K562 (cell line): Measurements from ENCODE around the gene EVI5L. TPM values are rescaled to one million over a fixed set of nuclear protein-coding genes. Genes with fewer than 3 reads are reported as not detected.

ENCODE experiments used
- BCOR ChIP-seq: fragments of 450-650 bp; IDR thresholded peaks from 2 replicates; pipeline ENCODE4 v1.6.1; 2016
- CBX3 ChIP-seq, 2 experiments: IDR thresholded peaks; 1 replicate in 1 of 2; 2 replicates in 1 of 2; pipeline ENCODE4 v1.6.1; 2012; ENCODE audit warnings: inconsistent platforms in 2 of 2, low read length in 2 of 2, borderline replicate concordance in 1 of 2, control low read depth in 1 of 2
- DPF2 ChIP-seq: fragments of 450-650 bp; IDR thresholded peaks from 2 replicates; pipeline ENCODE4 v1.6.1; 2016
- GTF2F1 ChIP-seq: IDR thresholded peaks from 2 replicates; pipeline ENCODE4 v1.6.1; 2011; ENCODE audit warnings: low read depth, low read length, improper control_type of control experiment
- HDAC1 ChIP-seq, 2 experiments: fragments of 450-650 bp; IDR thresholded peaks; 2 replicates each; pipeline ENCODE4 v1.6.1; 2016 to 2017; ENCODE audit warnings: inconsistent platforms in 1 of 2, mild to moderate bottlenecking in 1 of 2, moderate library complexity in 1 of 2
- KAT8 ChIP-seq: fragments of 450-650 bp; IDR thresholded peaks from 2 replicates; pipeline ENCODE4 v1.6.1; 2016; ENCODE audit warnings: low read depth, mild to moderate bottlenecking
- MEF2A ChIP-seq: IDR thresholded peaks from 2 replicates; pipeline ENCODE4 v1.6.1; 2011; ENCODE audit warnings: low read depth, mild to moderate bottlenecking, low read length, moderate library complexity; ENCODE audit not compliant: control insufficient read depth
- POLR2G ChIP-seq: fragments of 200-400 bp; formaldehyde crosslinking; IDR thresholded peaks from 2 replicates; pipeline ENCODE4 v1.6.1; 2017; ENCODE audit warnings: low read depth, mild to moderate bottlenecking, antibody characterized with exemption, low read length, moderate library complexity
- POLR3G ChIP-seq: IDR thresholded peaks from 2 replicates; pipeline ENCODE4 v1.6.1; 2011; ENCODE audit not compliant: insufficient read length, insufficient replicate concordance; ENCODE audit errors: extremely low read depth
- PRPF4 ChIP-seq: fragments of 200-400 bp; formaldehyde crosslinking; IDR thresholded peaks from one replicate; pipeline ENCODE4 v1.6.1; 2017; ENCODE audit warnings: low read length, low read depth, mild to moderate bottlenecking; ENCODE audit not compliant: insufficient read depth, poor library complexity, severe bottlenecking
- RB1 ChIP-seq: fragments of 450-650 bp; IDR thresholded peaks from 2 replicates; pipeline ENCODE4 v1.6.1; 2017; ENCODE audit warnings: low read depth, mild to moderate bottlenecking
- RBM17 ChIP-seq: fragments of 200-400 bp; formaldehyde crosslinking; IDR thresholded peaks from 2 replicates; pipeline ENCODE4 v1.6.1; 2017; ENCODE audit warnings: low read depth, mild to moderate bottlenecking, low read length, borderline replicate concordance
- TCF7L2 ChIP-seq: fragments of 150-350 bp; IDR thresholded peaks from 2 replicates; pipeline ENCODE4 v1.6.1; 2016; ENCODE audit warnings: low read depth, mild to moderate bottlenecking, low read length, moderate library complexity
- THAP12 ChIP-seq: fragments of 250-450 bp; sonication (Bioruptor Pico); IDR thresholded peaks from 2 replicates; pipeline ENCODE4 v1.9.0; 2021; ENCODE audit warnings: mild to moderate bottlenecking, inconsistent platforms
- TRIM28 ChIP-seq: fragments of 450-650 bp; IDR thresholded peaks from 2 replicates; pipeline ENCODE4 v1.6.1; 2017
- ZKSCAN1 ChIP-seq: fragments of 150-350 bp; IDR thresholded peaks from 2 replicates; pipeline ENCODE4 v1.6.1; 2016; ENCODE audit warnings: low read depth, low read length
- ZNF436 ChIP-seq: fragments of 250-450, 450-650 bp; sonication (Bioruptor Pico); formaldehyde crosslinking; IDR thresholded peaks from 2 replicates; pipeline ENCODE4 v1.7.0; 2020; ENCODE audit warnings: mild to moderate bottlenecking
- ZNF76 ChIP-seq: fragments of 250-450 bp; sonication (Bioruptor Pico); IDR thresholded peaks from 2 replicates; pipeline ENCODE4 v1.4.0; 2020; ENCODE audit warnings: mild to moderate bottlenecking, moderate library complexity, borderline replicate concordance
- ZNF785 ChIP-seq: fragments of 250-450 bp; sonication (Bioruptor Pico); IDR thresholded peaks from 2 replicates; pipeline ENCODE4 v1.4.0; 2020; ENCODE audit warnings: mild to moderate bottlenecking
- polyA plus RNA-seq, 8 experiments: library from polyadenylated mRNA; depleted of rRNA in 4 of 8; stranded (reverse) in 5 of 8; unstranded in 3 of 8; fragments of >200 nt; fragmentation: Nextera tagmentation in 2 of 8; fragmentation: Illumina TruSeq in 1 of 8; extraction: Ambion mirVana in 2 of 8; extraction: Trizol in 1 of 8; gene quantifications; 2 replicates each; pipeline versions ENCODE4 v1.2.1 to v1.2.3, GENCODE V29; 2011 to 2014; ENCODE audit warnings: inconsistent platforms in 1 of 8, missing spikeins in 1 of 8
- total RNA-seq, 7 experiments: library from RNA; depleted of rRNA in 6 of 7; stranded (reverse); fragments of >200 nt in 6 of 7; fragmentation: Illumina TruSeq in 2 of 7; extraction: Trizol in 2 of 7; gene quantifications; 2 replicates each; pipeline versions ENCODE4 v1.2.1 to v1.2.3, GENCODE V29; 2011 to 2021; ENCODE audit warnings: low replicate concordance in 1 of 7
- TF ChIP-seq, protein P1 (sequence below): fragments of 450-650 bp; IDR thresholded peaks from 2 replicates; pipeline ENCODE4 v1.7.1; 2018; ENCODE audit warnings: mild to moderate bottlenecking, low read depth; ENCODE audit not compliant: partially characterized antibody
- TF ChIP-seq, protein P2 (sequence below): fragments of 250-450 bp; sonication (Bioruptor Pico); IDR thresholded peaks from 2 replicates; pipeline ENCODE4 v1.4.0; 2020; ENCODE audit warnings: mild to moderate bottlenecking
- TF ChIP-seq, protein P3 (sequence below): fragments of 250-450 bp; sonication (Bioruptor Pico); IDR thresholded peaks from 2 replicates; pipeline ENCODE4 v1.8.0; 2022; ENCODE audit warnings: moderate library complexity, mild to moderate bottlenecking, inconsistent platforms

Gene EVI5L
- total and polyA plus RNA-seq, 9 of the 15 experiments (the other 6 are each of a cell fraction or from before 2014, with no cell fraction given) = 0.69 to 1.8 (median 1.2) TPM; not detected in 2

DNA sequence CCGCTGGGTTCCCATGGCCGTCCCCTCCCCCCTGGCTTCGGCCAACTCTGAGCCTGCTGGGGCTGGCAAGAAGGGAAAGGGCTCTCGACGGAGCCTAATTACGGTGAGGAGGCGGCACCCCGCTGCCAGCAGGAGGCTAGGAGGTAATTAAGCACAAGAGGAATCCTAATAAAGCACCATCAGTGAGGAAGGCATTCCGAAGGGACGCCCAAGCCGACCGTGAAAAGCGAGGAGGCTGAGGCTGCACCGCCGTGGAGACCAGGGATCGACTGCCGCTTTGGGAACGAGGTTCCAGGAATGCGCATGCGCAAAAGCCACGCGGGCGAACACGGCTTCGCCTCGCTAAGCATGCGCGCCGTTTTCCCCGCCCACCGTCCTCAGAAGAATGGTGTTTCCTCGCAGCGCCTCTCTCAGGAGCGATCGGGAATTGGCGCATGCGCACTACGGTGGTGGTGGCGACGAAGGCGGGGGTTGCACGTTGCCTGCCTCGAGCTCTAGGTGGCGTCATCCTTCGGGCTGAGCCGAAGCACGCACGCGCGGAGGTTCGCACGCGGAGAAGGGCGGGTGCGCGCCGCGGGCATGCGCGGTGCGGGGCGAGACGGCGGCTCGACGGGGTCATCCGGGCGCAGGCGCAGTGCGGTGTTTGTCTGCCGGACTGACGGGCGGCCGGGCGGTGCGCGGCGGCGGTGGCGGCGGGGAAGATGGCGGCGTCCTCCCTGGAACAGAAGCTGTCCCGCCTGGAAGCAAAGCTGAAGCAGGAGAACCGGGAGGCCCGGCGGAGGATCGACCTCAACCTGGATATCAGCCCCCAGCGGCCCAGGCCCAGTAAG, 73.4 kb downstream of the EVI5L start, which contains the start of gene MAP2K7 (continued):
- TF ChIP-seq ZNF436 (CRISPR knock-in tag) = no peak
- TF ChIP-seq ZKSCAN1 = 0 out of 2 replicates have a peak, but pooled peaks have one; percentile 37
- TF ChIP-seq TRIM28 = no peak
- TF ChIP-seq, protein P1, sequence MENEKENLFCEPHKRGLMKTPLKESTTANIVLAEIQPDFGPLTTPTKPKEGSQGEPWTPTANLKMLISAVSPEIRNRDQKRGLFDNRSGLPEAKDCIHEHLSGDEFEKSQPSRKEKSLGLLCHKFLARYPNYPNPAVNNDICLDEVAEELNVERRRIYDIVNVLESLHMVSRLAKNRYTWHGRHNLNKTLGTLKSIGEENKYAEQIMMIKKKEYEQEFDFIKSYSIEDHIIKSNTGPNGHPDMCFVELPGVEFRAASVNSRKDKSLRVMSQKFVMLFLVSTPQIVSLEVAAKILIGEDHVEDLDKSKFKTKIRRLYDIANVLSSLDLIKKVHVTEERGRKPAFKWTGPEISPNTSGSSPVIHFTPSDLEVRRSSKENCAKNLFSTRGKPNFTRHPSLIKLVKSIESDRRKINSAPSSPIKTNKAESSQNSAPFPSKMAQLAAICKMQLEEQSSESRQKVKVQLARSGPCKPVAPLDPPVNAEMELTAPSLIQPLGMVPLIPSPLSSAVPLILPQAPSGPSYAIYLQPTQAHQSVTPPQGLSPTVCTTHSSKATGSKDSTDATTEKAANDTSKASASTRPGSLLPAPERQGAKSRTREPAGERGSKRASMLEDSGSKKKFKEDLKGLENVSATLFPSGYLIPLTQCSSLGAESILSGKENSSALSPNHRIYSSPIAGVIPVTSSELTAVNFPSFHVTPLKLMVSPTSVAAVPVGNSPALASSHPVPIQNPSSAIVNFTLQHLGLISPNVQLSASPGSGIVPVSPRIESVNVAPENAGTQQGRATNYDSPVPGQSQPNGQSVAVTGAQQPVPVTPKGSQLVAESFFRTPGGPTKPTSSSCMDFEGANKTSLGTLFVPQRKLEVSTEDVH = no peak
- TF ChIP-seq MEF2A = no peak
- TF ChIP-seq, protein P2, sequence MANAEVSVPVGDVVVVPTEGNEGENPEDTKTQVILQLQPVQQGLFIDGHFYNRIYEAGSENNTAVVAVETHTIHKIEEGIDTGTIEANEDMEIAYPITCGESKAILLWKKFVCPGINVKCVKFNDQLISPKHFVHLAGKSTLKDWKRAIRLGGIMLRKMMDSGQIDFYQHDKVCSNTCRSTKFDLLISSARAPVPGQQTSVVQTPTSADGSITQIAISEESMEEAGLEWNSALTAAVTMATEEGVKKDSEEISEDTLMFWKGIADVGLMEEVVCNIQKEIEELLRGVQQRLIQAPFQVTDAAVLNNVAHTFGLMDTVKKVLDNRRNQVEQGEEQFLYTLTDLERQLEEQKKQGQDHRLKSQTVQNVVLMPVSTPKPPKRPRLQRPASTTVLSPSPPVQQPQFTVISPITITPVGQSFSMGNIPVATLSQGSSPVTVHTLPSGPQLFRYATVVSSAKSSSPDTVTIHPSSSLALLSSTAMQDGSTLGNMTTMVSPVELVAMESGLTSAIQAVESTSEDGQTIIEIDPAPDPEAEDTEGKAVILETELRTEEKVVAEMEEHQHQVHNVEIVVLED (CRISPR knock-in tag) = peak; percentile 76
- TF ChIP-seq THAP12 (CRISPR knock-in tag) = peak; percentile 27; the same call in 1 of the 2 replicates
- peak; percentile 93 for TF ChIP-seq RB1
- TF ChIP-seq ZNF76 = no peak
- TF ChIP-seq KAT8 = no peak
- no peak for TF ChIP-seq GTF2F1
- TF ChIP-seq CBX3 (IDR thresholded peaks at IDR 0.05; ENCODE audit: borderline replicate concordance in 1 of 2, low read length in 2 of 2) = no peak; a peak in 1 of 3 replicates
- peak; percentile 93 for TF ChIP-seq POLR2G
- 0 out of 2 replicates have a peak, but pooled peaks have one; percentile 33 for TF ChIP-seq DPF2
- no peak for TF ChIP-seq TCF7L2
- no peak for TF ChIP-seq RBM17
- TF ChIP-seq, protein P3, sequence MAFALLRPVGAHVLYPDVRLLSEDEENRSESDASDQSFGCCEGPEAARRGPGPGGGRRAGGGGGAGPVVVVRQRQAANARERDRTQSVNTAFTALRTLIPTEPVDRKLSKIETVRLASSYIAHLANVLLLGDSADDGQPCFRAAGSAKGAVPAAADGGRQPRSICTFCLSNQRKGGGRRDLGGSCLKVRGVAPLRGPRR (CRISPR knock-in tag) = no peak
- peak in 1 of 2 experiments; percentile 72; a peak in 1 of 4 replicates for TF ChIP-seq HDAC1 (IDR thresholded peaks at IDR 0.05)
- TF ChIP-seq ZNF785 (CRISPR knock-in tag) = no peak
- TF ChIP-seq PRPF4 = no peak
- TF ChIP-seq POLR3G = no peak
- 0 out of 2 replicates have a peak, but pooled peaks have one; percentile 13 for TF ChIP-seq BCOR
